ENCODE measurements around the gene CGB2. TPM values are rescaled to one million over a fixed set of nuclear protein-coding genes. Genes with fewer than 3 reads are reported as not detected.
A peak's percentile ranks its signal among the peaks of the same experiment; 100 is the strongest.
"Not testable (repeated sequence)": the region's sequence is repeated elsewhere in the genome, so short reads cannot be mapped to it uniquely, and the experiment has no call there.

The CGB2 gene
- total RNA-seq, 2 experiments from 2014 or later = not detected

DNA sequence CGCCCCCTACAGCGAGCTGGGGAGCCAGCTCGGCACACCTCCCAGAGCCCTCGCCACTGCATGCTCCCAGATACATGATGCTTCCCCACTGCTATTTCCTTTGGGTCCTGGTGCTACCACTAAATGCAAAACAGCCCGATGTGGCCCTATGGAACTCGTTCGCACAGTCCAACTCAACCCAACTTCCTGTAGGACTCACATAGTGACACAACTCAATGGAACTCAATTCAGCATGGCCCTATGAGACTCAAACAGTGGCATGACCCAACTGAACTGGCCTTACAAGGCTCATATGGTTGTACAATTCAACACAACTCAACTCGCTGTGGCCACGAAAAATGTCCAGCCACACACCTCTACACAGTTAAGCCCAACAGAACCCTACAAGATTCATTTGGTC is 37.3 kb downstream of the CGB2 start:
- H3K9me3 Mint-ChIP-seq (ENCODE audit: low read depth) = peaks cover 3% of the 10 kb centered on the region
- CTCF ChIA-PET = interaction anchor here (0.9 to 1.3 kb wide), 3 partner anchors 29 to 45 kb away, joined by 3 to 4 read pairs (median 4); partner anchors contain the start of gene LIN7B
- DNase-seq (no peak), ATAC-seq (no peak)
- H3K27me3 Mint-ChIP-seq = peaks cover 80% of the 10 kb centered on the region
- H3K36me3 Mint-ChIP-seq = peaks cover 5% of the 10 kb centered on the region
- peaks cover 10% of the 10 kb centered on the region for H3K4me1 Mint-ChIP-seq
- H3K27ac Mint-ChIP-seq = no peak overlapping the region
- no peak overlapping the region for H3K4me3 Mint-ChIP-seq

- Mint-ChIP-seq H3K4me3 (no peak overlapping the region), H3K36me3 (peaks cover 5% of the 10 kb centered on the region), H3K9me3 (ENCODE audit: low read depth) (peaks cover 3% of the 10 kb centered on the region), H3K27ac (no peak overlapping the region), H3K4me1 (peaks cover 10% of the 10 kb centered on the region), H3K27me3 (peaks cover 77% of the 10 kb centered on the region)
- DNase-seq (no peak), ATAC-seq (no peak)
- CTCF ChIA-PET = interaction anchor here (0.7 to 1.3 kb wide), 4 partner anchors 10 to 39 kb away, joined by 3 to 4 read pairs (median 3); partner anchors contain the start of gene CGB2
Observed at GRCh38 chr19:49070416-49070815, 38.7 kb downstream of the CGB2 start.

- peaks cover 10% of the 10 kb centered on the region for H3K4me1 Mint-ChIP-seq
- H3K4me3 Mint-ChIP-seq = no peak overlapping the region
- peaks cover 3% of the 10 kb centered on the region for H3K9me3 Mint-ChIP-seq (ENCODE audit: low read depth)
- CTCF ChIA-PET = no interaction called here
- H3K27me3 Mint-ChIP-seq = peaks cover 61% of the 10 kb centered on the region
- no peak for DNase-seq
- peaks cover 5% of the 10 kb centered on the region for H3K36me3 Mint-ChIP-seq
- H3K27ac Mint-ChIP-seq = no peak overlapping the region
- ATAC-seq = no peak
Observed at GRCh38 chr19:49071860-49072547, 40.3 kb downstream of the CGB2 start.

DNA sequence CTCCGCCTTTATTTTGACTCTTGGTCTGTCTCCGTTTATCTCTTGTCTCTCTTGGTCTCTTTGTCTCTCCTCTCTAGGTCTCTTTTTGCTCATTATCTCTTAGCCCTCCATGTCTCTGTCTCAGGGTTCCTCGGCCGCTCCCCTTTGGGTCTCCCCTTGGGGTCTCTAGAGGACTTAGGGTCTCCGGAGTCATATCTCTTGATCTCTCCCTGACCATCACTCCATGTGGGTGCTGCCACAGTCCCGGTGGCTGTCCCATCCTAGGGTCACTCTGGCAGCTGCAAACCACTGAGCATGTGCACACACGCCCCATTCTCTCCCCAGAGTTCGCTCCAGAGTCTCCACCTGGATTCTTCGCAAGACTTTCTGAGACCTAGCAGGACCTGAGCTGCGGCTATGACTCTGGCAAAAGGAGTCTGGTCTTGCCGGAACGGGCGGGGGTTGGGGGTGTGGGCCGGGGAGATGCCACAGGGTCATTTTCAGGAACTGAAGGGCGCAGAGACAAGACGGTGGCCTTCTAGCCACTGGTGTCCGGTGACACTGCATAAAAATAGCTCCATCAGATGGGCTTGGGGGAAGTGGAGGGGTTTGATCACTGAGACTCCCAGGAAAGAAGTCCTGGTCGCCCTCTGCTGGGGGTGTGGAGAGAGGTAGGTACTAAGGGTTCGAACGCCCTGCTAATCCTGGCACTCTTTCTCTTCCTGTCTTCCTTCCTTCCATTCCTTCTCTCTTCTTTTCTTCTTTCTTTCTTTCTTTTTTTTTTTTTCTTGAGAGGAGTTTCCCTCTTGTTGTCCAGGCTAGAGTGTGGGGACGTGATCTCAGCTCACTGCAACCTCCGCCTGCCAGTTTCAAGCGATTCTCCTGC is 42.1 kb downstream of the CGB2 start:
- no peak overlapping the region for H3K4me3 Mint-ChIP-seq
- H3K36me3 Mint-ChIP-seq = peaks cover 5% of the 10 kb centered on the region
- ATAC-seq (no peak), DNase-seq (no peak)
- H3K4me1 Mint-ChIP-seq = peaks cover 10% of the 10 kb centered on the region
- H3K9me3 Mint-ChIP-seq (ENCODE audit: low read depth) = peaks cover 3% of the 10 kb centered on the region
- CTCF ChIA-PET = interaction anchor here (0.6 to 2.2 kb wide), 7 partner anchors 9 to 80 kb away, joined by 3 to 10 read pairs (median 4); partner anchors contain the start of genes GYS1, NTF4 and RUVBL2
- H3K27me3 Mint-ChIP-seq = peaks cover 46% of the 10 kb centered on the region
- no peak overlapping the region for H3K27ac Mint-ChIP-seq

DNA sequence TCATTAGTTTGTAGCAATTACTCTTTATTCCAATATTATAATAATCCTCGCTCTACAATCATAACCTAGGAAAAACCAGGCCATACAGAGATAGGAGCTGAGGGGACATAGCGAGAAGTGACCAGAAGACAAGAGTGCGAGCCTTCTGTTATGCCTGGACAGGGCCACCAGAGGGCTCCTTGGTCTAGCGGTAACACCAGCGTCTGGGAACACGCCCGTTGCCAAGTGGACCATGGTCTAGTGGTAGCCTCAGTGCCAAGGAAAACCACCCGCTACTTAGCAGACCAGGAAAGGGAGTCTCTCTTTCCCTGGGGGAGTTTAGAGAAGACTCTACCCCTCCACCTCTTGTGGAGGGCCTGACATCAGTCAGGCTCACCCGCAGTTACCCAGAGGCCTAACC is 43.2 kb downstream of the CGB2 start:
- H3K36me3 Mint-ChIP-seq; H3K27ac Mint-ChIP-seq; ATAC-seq; H3K4me1 Mint-ChIP-seq; H3K9me3 Mint-ChIP-seq (ENCODE audit: low read depth); H3K4me3 Mint-ChIP-seq: not testable (repeated sequence)
- H3K27me3 Mint-ChIP-seq = peaks cover 36% of the 10 kb centered on the region
- DNase-seq = peak; percentile 56
- CTCF ChIA-PET = interaction anchor here (1.2 to 2.2 kb wide), 8 partner anchors 15 to 124 kb away, joined by 3 to 10 read pairs (median 4); a partner anchor contains a TSS

DNA sequence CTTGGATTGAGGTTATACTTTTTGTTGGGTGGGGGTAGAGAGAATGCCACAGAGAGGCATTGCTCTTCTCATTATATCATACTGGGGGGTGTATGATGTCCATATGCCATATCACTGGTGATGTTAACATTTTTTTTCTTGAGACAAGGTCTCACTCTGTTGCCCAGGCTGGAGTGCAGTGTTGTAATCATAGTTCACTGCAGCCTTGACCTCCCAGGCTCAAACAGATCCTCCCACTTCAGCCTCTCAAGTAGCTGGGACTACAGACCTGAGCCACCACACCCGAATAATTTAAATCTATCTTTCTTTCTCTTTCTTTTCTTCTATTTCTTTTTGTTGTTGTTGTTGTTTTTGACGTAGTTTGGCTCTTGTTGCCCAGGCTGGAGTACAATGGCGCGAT is 48.7 kb downstream of the CGB2 start:
- Mint-ChIP-seq H3K4me3 (no peak overlapping the region), H3K27ac (no peak overlapping the region)
- CTCF ChIA-PET = interaction anchor here (1.7 kb wide), 1 partner anchor 18 kb away, joined by 6 read pairs; no protein-coding TSS in a partner anchor

DNA sequence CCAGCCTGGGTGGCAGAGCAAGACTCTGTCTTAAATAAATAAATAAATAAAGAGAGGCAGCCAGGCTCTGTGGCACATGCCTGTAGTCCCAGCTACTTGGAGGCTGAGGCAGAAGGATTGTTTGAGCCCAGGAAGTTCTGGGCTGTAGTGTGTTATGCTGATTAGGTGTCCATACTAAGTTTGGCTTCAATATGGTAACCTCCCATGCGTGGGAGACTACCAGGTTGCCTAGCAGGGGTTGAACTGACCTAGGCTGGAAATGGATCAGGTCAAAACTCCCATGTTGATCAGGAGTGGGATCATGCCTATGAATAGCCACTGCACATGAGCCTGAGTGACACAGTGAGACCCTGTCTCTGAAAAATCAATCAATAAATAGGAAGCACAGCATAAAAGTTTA is 49.6 kb downstream of the CGB2 start:
- DNase-seq = no peak
- no peak overlapping the region for H3K4me3 Mint-ChIP-seq
- peaks cover 5% of the 10 kb centered on the region for H3K36me3 Mint-ChIP-seq
- CTCF ChIA-PET = interaction anchor here (1.0 to 2.0 kb wide), 2 partner anchors 17 to 24 kb away, joined by 4 to 7 read pairs; partner anchors contain the start of gene CGB7
- peaks cover 7% of the 10 kb centered on the region for H3K4me1 Mint-ChIP-seq
- H3K27ac Mint-ChIP-seq = no peak overlapping the region
- no peaks in the 10 kb centered on the region for H3K9me3 Mint-ChIP-seq (ENCODE audit: low read depth)
- H3K27me3 Mint-ChIP-seq = no peaks in the 10 kb centered on the region
- no peak for ATAC-seq

More for the DNA sequence above, 48.7 kb downstream of the CGB2 start:
- no peak for ATAC-seq
- peaks cover 6% of the 10 kb centered on the region for H3K4me1 Mint-ChIP-seq
- H3K9me3 Mint-ChIP-seq (ENCODE audit: low read depth) = no peaks in the 10 kb centered on the region
- no peaks in the 10 kb centered on the region for H3K27me3 Mint-ChIP-seq
- no peak for DNase-seq
- no peaks in the 10 kb centered on the region for H3K36me3 Mint-ChIP-seq

Small RNA genes within 50 kb of the gene (microRNA-seq; reads per million reads assigned to microRNA genes)
- gene MIR6798 = not detected

Other genes starting within 250 kb of the CGB2 start
- 10 to 100 TPM; 46.7 to 54.6 TPM for gene BCAT2, start 220.9 kb upstream of the CGB2 start, total RNA-seq
- under 1 TPM; 0.38 to 0.59 TPM for gene HSD17B14, start 195.4 kb upstream of the CGB2 start, total RNA-seq
- gene PLEKHA4, start 163.3 kb upstream of the CGB2 start, total RNA-seq = 1 to 10 TPM; 2.2 to 5.6 TPM
- gene PPP1R15A, start 159.5 kb upstream of the CGB2 start, total RNA-seq = 10 to 100 TPM; 32.1 to 89.7 TPM
- gene TULP2, start 133.1 kb upstream of the CGB2 start, total RNA-seq = under 1 TPM in 1 of 2 experiments, not detected in 1; 0.47 TPM
- 100 to 1,000 TPM; 185 to 226 TPM for gene NUCB1, start 131.6 kb upstream of the CGB2 start, total RNA-seq
- gene DHDH, start 98.2 kb upstream of the CGB2 start, total RNA-seq = 1 to 10 TPM in 1 of 2 experiments, under 1 TPM in 1; 0.96 to 1.1 TPM
- gene BAX, start 77.0 kb upstream of the CGB2 start, total RNA-seq = 100 to 1,000 TPM; 359 to 377 TPM
- gene FTL, start 66.6 kb upstream of the CGB2 start, total RNA-seq = 1,000 to 10,000 TPM; 1,380 to 1,403 TPM
- gene GYS1, start 38.6 kb upstream of the CGB2 start, total RNA-seq = 10 to 100 TPM; 44.0 to 65.5 TPM
- gene RUVBL2, start 38.0 kb upstream of the CGB2 start, total RNA-seq = 100 to 1,000 TPM; 124 to 125 TPM
- not detected for gene LHB, start 14.8 kb upstream of the CGB2 start, total RNA-seq
- gene CGB3, start 7.6 kb upstream of the CGB2 start, total RNA-seq = not detected
- not detected for gene CGB1, start 5.0 kb downstream of the CGB2 start, total RNA-seq
- gene CGB5, start 12.0 kb downstream of the CGB2 start, total RNA-seq = not detected
- gene CGB8, start 17.2 kb downstream of the CGB2 start, total RNA-seq = not detected
- gene CGB7, start 25.9 kb downstream of the CGB2 start, total RNA-seq = not detected
- not detected for gene NTF4, start 32.9 kb downstream of the CGB2 start, total RNA-seq
- gene KCNA7, start 40.8 kb downstream of the CGB2 start, total RNA-seq = not detected
- 100 to 1,000 TPM; 222 to 224 TPM for gene SNRNP70, start 53.6 kb downstream of the CGB2 start, total RNA-seq
- gene LIN7B, start 82.5 kb downstream of the CGB2 start, total RNA-seq = 1 to 10 TPM; 3.3 to 5.7 TPM
- 1 to 10 TPM; 1.6 to 1.8 TPM for gene C19orf73, start 87.3 kb downstream of the CGB2 start, total RNA-seq
- 1 to 10 TPM; 1.7 to 3.6 TPM for gene PPFIA3, start 87.7 kb downstream of the CGB2 start, total RNA-seq
- gene HRC, start 123.5 kb downstream of the CGB2 start, total RNA-seq = not detected
- under 1 TPM in 1 of 2 experiments, not detected in 1; 0.14 TPM for gene TRPM4, start 125.9 kb downstream of the CGB2 start, total RNA-seq